Spinal cord (tissue), 10 donors: ENCODE measurements around the gene HAGH. TPM values are rescaled to one million over a fixed set of nuclear protein-coding genes. Genes with fewer than 3 reads are reported as not detected.

Source experiments
- DNase-seq, 6 donors: peaks; one replicate each; pipeline versions ENCODE4 v3.0.0 to v3.0.0-alpha.2; 2013 to 2015; ENCODE audit warnings: low spot score in 6 of 6, low read depth in 4 of 6
- H3K27ac ChIP-seq: one replicate; pipeline ENCODE4 v1.5.1; 2013; ENCODE audit warnings: low read depth, low read length, control low read depth
- H3K27me3 ChIP-seq: one replicate; pipeline ENCODE4 v1.6.1; 2013; ENCODE audit warnings: low read length; ENCODE audit not compliant: control insufficient read depth, insufficient read depth
- H3K36me3 ChIP-seq: one replicate; pipeline ENCODE4 v1.6.1; 2013; ENCODE audit warnings: low read length; ENCODE audit not compliant: control insufficient read depth, insufficient read depth
- H3K4me1 ChIP-seq: one replicate; pipeline ENCODE4 v1.6.1; 2013; ENCODE audit warnings: low read length; ENCODE audit not compliant: control insufficient read depth, insufficient read depth
- H3K4me3 ChIP-seq: one replicate; pipeline ENCODE4 v1.5.1; 2013; ENCODE audit warnings: low read depth, low read length, control low read depth
- H3K9me3 ChIP-seq: one replicate; pipeline ENCODE4 v1.6.1; 2013; ENCODE audit warnings: low read length; ENCODE audit not compliant: control insufficient read depth, insufficient read depth
- WGBS: methylation state at CpG from one replicate; pipeline ENCODE4 v1.1.5; 2013; ENCODE audit warnings: missing lambda C conversion rate; ENCODE audit not compliant: insufficient coverage; 5-methylcytosine and 5-hydroxymethylcytosine counted together
- polyA plus RNA-seq, 2 donors: library from polyadenylated mRNA; unstranded; fragments of 120-200 nt; gene quantifications; one replicate each; pipeline ENCODE4 v1.2.1, GENCODE V29; 2013; ENCODE audit not compliant: insufficient read length in 2 of 2
- total RNA-seq, 2 donors: library from RNA; depleted of rRNA in 1 of 2; stranded (reverse); fragments of 120-200 nt in 1 of 2; fragments of >200 nt in 1 of 2; gene quantifications; one replicate each; pipeline versions ENCODE4 v1.2.3 to v1.2.4, GENCODE V29; 2013 to 2014
- donor health status: healthy.

HAGH gene
- total and polyA plus RNA-seq, 4 donors = 68.6 to 99.3 (median 90.8) TPM

DNA sequence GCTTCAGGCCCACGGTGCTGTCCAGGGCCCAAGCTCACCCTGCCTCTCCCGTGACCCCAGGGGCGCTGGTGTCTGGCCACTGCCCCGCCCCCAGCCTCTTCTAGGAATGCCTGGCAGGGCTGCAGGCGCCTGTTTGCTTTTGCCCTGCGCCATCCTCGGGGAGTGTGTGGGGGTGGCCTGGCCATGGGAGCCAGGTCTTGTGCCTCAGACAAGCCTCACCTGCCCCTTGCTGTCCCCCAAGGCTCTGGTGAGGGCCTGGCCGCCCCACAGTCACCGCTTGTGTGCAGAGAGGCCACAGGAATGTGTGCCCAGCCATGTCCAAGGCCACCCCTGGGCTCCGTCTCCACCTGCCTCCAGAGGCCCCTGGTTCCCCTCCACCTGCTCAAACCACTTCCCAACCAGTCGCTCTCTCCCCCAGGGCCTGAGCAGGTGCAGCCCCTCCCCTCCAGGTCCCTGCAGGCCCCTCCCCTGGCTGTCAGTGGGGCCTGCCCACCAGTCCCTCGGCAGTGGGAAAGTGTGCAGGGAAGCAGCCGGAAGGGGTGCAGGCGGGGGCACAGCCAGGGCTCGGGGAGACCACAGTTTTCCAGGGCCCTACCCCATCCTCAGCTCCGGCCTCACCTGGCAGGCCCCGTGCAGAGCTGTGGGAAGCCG lies 32.3 kb downstream of the HAGH start:
- no peak for DNase-seq
- WGBS = 69% methylated on average over 18 of the region's 18 CpGs

DNA sequence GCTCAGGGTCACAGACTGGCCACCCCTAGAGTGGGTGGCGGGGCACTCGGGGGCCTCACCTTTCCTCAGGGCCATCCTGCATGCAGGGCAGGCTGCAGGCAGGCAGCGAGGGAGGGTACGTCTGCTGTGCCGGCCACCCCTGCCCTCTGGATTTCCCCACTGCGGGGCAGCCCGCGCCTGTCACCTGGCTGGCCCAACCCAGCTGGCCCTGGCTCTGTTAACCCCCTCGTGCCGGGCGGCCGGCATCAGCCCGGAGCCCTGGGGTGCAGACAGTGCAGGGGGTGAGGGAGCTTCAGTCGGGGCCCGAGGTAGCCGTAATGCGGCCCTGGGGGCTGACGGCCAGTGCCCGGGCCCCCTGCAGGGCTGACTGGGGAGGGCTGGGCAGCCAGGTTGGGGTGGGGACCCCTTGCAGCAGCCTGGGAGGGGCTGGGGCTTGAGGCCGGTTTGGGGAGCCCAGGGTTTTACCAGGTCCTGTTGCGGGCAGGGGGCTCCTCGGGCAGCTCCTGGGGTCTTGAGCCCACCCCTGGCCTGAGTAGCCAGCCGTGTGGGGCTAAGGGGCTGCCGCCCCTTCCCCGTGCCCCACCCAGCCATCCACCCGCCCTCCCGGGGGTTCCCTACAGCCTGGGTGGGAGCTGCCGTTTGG lies 32.9 kb downstream of the HAGH start, which contains the start of gene IGFALS:
Gene IGFALS (minus strand): TSS at position 128 of the 643 bp plus-strand sequence. CDS start 53 bp downstream, at position 75.
- H3K27me3 ChIP-seq = no peaks in the 10 kb centered on the region
- no peaks in the 10 kb centered on the region for H3K4me1 ChIP-seq
- H3K36me3 ChIP-seq = peaks cover 66% of the 10 kb centered on the region
- peaks cover 5% of the 10 kb centered on the region for H3K9me3 ChIP-seq
- 70% methylated on average over 28 of the region's 28 CpGs for WGBS
- no peak within 1 kb of the TSS for H3K27ac ChIP-seq
- DNase-seq = no peak
- H3K4me3 ChIP-seq = no peak within 1 kb of the TSS

More for the DNA sequence above, 32.3 kb downstream of the HAGH start:
- H3K4me1 ChIP-seq = no peaks in the 10 kb centered on the region
- no peaks in the 10 kb centered on the region for H3K27me3 ChIP-seq
- no peak overlapping the region for H3K27ac ChIP-seq
- peaks cover 59% of the 10 kb centered on the region for H3K36me3 ChIP-seq
- peaks cover 5% of the 10 kb centered on the region for H3K9me3 ChIP-seq
- H3K4me3 ChIP-seq = no peak overlapping the region

DNA sequence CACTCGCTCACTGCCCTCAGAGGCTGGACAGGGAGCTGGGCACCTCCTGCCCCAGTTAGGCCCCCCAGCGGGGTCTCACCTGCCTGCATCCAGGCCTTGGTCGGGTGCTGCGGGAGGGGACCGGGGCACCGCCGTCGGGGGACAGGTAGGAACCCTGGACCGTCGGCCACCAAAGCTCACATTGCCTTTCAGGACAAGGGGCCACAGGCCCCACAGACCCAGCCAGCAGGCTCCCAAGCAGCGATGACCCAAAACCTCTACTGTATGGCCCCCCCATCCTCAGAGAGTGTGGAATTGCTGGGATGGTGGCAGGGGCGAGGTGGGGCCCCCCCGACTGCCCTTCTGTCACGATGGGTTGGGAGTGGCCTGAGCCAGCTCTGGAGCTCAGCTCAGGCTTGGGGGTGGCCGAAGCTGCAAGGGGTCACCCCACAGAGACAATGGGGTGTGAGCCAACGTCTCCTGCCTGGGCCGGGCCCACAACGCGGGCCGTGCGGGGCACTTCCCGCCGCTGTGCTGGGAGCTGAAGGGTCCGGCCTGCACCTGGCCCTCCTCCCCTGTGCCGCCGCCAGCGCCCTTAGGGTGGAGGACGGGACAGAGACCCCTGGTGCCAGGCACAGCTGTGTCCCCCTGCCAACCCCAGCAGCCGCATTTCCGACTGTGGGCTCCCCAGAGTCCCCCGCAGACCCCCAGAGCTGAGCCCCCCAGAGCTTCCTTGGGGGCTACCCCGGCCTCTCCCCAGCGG lies 33.6 kb downstream of the HAGH start:
- peaks cover 72% of the 10 kb centered on the region for H3K36me3 ChIP-seq
- no peak overlapping the region for H3K27ac ChIP-seq
- H3K4me3 ChIP-seq = no peak overlapping the region
- H3K27me3 ChIP-seq = no peaks in the 10 kb centered on the region
- no peaks in the 10 kb centered on the region for H3K4me1 ChIP-seq
- DNase-seq = no peak
- 89% methylated on average over 32 of the region's 33 CpGs for WGBS
- H3K9me3 ChIP-seq = peaks cover 3% of the 10 kb centered on the region

DNA sequence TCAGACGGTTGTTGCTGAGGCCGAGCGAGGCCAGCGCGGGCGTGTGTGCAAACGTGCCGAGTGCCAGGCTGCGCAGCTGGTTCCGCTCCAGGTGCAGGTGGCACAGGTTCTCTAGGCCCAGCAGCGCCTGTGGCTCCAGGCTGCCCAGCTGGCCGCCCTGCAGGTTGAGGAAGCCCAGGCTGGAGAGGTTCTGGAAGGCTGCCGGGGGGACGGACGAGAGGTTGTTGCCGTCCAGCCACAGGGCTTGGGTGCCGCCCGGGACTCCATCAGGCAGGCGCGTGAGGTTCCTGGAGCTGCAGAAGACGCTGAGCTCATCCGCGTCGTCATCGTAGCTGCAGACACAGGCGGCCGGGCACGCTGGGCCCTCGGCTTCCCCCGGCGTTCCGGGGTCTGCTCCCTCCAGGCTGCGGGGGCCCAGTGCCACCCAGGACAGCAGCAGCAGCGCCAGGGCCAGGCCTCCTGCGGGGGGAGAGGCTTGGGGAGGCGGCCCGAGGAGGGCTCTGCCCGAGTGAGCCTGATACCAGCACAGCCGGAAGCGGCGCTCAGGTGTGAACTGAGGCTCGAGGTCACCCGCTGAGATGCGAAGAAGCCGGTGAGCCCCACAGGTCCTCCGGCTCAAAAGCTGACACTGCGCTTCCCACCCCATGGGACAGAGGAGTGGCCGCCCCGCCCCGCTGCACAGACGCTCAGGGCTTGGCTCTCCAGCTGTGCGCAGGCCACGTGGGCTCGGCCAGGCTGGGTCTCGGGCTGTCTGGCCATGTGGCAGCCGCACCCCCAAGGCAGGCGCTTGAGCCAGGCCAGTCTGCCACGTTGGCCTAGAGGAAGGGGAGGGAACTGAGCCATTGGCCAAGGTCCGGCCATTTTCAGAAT lies 34.4 kb downstream of the HAGH start:
- Histone ChIP-seq H3K4me3 (no peak overlapping the region), H3K36me3 (peaks cover 81% of the 10 kb centered on the region), H3K27ac (no peak overlapping the region), H3K4me1 (no peaks in the 10 kb centered on the region), H3K27me3 (no peaks in the 10 kb centered on the region), H3K9me3 (no peaks in the 10 kb centered on the region)
- 88% methylated on average over 59 of the region's 59 CpGs for WGBS
- no peak for DNase-seq

DNA sequence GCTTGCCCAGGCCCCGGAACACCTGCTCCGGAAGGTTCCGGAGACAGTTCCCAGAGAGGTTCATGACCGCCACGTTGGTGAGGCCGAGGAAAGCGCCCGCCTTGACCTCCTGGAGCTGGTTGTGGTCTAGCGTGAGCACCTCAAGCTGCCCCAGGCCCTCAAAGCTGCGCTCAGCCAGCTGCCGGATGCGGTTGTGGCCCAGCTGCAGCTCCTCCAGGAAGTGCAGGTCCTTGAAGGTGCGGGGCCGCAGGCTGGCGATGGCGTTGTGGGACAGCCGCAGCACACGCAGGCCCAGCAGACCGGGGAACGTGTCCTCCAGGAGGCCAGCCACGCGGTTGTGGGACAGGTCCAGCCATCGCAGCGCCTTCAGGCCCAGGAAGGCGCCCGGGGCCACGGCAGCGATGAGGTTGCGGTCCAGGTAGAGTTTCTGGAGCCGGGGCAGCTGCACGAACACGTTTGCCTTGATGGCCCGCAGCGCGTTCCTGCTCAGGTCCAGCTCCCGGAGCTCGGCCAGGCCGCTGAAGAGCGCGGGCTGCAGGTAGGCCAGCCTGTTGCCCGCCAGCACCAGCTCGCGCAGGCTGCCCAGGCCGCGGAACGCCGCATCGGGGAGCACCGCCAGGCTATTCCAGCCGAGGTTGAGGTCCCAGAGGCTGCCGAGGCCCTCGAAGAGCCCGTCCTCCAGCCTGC lies 35.2 kb downstream of the HAGH start:
- Histone ChIP-seq H3K27ac (no peak overlapping the region), H3K27me3 (no peaks in the 10 kb centered on the region), H3K9me3 (no peaks in the 10 kb centered on the region), H3K4me3 (no peak overlapping the region), H3K4me1 (no peaks in the 10 kb centered on the region), H3K36me3 (peaks cover 89% of the 10 kb centered on the region)
- DNase-seq = no peak
- 96% methylated on average over 53 of the region's 53 CpGs for WGBS

DNA sequence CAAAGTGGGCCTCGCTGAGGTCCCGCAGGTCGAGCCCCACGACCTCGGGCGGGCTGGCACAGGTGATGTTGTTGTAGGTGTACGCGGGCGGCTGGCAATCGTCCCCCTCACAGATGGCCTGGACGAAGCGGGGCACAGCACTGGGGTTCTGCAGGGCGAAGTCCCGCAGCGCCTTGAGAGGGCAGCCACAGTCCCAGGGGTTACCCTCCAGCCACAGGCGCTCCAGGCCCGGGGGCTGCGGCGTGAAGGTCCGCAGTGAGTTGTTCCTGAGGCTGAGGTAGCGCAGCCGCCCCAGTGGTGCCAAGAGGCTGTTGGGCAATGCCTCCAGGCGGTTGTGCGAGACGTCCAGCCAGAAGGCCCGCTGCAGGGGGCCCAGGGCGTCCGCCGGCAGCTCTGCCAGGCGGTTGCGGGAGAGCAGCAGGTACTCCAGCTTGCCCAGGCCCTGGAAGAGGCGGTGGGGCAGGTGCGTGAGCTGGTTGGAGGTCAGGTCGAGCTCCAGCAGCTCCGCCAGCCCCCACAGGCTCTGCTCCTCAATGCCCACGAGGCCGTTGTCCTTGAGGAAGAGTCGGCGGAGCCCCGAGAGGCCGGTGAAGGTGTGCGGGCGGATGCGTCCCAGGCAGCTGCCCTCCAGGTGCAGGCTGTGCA lies 35.9 kb downstream of the HAGH start:
- H3K4me1 ChIP-seq = no peaks in the 10 kb centered on the region
- no peaks in the 10 kb centered on the region for H3K9me3 ChIP-seq
- H3K4me3 ChIP-seq = no peak overlapping the region
- no peak overlapping the region for H3K27ac ChIP-seq
- H3K36me3 ChIP-seq = peaks cover 95% of the 10 kb centered on the region
- DNase-seq = no peak
- H3K27me3 ChIP-seq = no peaks in the 10 kb centered on the region
- 95% methylated on average over 44 of the region's 44 CpGs for WGBS

DNA sequence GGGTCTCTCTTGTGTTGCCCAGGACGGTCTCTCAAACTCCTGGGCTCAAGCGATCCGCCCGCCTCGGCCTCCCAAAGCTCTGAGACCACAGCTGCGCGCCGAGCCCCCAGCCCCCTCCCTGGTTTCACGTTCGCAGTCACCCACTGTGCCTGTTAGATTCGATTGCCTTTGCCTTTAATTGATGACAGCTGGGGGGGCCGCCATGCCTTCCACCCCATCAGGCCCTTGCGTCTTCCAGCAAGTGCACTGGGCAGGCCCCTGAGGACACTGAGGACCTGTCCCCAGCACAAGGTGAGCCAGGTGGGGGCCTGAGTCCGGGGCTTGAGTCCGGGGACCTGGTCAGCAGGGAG lies 36.4 kb downstream of the HAGH start:
- H3K36me3 ChIP-seq = peaks cover 98% of the 10 kb centered on the region
- H3K9me3 ChIP-seq = no peaks in the 10 kb centered on the region
- WGBS = 92% methylated on average over 15 of the region's 15 CpGs
- peaks cover under 1% of the 10 kb centered on the region for H3K4me1 ChIP-seq
- H3K27ac ChIP-seq = no peak overlapping the region
- H3K4me3 ChIP-seq = no peak overlapping the region
- no peak for DNase-seq
- no peaks in the 10 kb centered on the region for H3K27me3 ChIP-seq

DNA sequence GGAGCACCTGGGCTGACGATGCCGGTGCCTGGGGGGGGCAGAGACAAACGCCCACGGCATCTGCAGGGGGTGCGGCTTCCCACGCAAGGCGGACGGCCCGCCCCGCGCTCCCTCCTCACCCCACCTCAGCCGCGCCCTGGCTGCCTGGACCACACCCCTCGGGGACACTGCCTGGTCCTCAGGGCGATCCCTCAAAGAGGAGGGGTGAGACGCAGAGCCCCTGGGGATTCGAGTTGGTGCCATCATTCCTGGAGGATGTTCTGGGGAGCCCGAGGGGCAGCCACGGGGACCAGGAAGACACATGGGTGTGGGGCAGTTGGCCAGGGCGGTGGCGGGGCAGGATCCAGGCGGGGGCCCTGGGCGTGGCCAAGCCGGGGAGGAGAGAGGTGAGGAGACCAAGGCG lies 37.0 kb downstream of the HAGH start:
- WGBS = 100% methylated on average over 5 of the region's 25 CpGs
- H3K4me3 ChIP-seq = no peak overlapping the region
- H3K27ac ChIP-seq = no peak overlapping the region
- H3K36me3 ChIP-seq = peaks cover 99% of the 10 kb centered on the region
- no peak for DNase-seq
- H3K4me1 ChIP-seq = peaks cover 5% of the 10 kb centered on the region
- no peaks in the 10 kb centered on the region for H3K27me3 ChIP-seq
- no peaks in the 10 kb centered on the region for H3K9me3 ChIP-seq
